Testis (tissue), 2 donors: Measurements from ENCODE around the gene CGGBP1.

Source experiments
- POLR2A ChIP-seq: fragments of 450-650 bp; IDR thresholded peaks from one replicate; pipeline ENCODE4 v1.6.1; 2017; ENCODE audit warnings: antibody characterized with exemption, mild to moderate bottlenecking, moderate library complexity
- TF ChIP-seq, protein P1 (sequence below), 3 experiments: fragments of 450-650 bp in 2 of 3; fragments of 200-600 bp in 1 of 3; sonication (generic) in 1 of 3; IDR thresholded peaks; one replicate each; pipeline ENCODE4 v1.5.1; 2016 to 2019; ENCODE audit warnings: antibody characterized with exemption in 3 of 3, mild to moderate bottlenecking in 2 of 3, moderate library complexity in 1 of 3

DNA sequence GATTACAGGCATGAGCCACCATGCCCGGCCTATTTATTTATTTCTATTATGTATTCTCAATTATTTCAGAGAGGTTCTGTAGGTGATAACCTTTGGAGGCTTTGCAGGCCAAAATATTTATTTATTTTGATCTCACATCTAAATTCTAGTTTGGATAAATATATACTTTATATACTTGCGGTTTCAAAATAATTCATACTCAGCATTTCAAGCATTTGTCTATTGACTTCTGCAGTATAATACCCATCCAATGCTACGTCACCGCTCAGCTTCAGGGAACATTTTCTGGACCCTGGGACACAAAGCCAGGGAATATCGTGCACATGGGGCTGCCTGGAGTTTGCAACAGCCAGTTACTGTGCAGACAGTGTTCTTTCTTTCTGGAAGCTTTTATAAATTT lies 22.6 kb downstream of the CGGBP1 start:
- TF ChIP-seq, protein P1, sequence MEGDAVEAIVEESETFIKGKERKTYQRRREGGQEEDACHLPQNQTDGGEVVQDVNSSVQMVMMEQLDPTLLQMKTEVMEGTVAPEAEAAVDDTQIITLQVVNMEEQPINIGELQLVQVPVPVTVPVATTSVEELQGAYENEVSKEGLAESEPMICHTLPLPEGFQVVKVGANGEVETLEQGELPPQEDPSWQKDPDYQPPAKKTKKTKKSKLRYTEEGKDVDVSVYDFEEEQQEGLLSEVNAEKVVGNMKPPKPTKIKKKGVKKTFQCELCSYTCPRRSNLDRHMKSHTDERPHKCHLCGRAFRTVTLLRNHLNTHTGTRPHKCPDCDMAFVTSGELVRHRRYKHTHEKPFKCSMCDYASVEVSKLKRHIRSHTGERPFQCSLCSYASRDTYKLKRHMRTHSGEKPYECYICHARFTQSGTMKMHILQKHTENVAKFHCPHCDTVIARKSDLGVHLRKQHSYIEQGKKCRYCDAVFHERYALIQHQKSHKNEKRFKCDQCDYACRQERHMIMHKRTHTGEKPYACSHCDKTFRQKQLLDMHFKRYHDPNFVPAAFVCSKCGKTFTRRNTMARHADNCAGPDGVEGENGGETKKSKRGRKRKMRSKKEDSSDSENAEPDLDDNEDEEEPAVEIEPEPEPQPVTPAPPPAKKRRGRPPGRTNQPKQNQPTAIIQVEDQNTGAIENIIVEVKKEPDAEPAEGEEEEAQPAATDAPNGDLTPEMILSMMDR (IDR thresholded peaks at IDR 0.05) = no peak
- no peak for TF ChIP-seq POLR2A
